Bronchial epithelial cell (primary cell): ENCODE results near the gene ARFGEF3. TPM values are rescaled to one million over a fixed set of nuclear protein-coding genes. Genes with fewer than 3 reads are reported as not detected.

Source experiments
- DNase-seq: peaks from one replicate; pipeline ENCODE4 v3.0.0-alpha.2; 2010; ENCODE audit warnings: low read depth
- FAIRE-seq: peaks from 2 replicates; lab custom pipeline; 2011; peaks lifted over from hg19 to GRCh38; lab: Jason Lieb, UNC
- H3K27me3 ChIP-seq: 2 replicates; pipeline ENCODE4 v1.5.1; 2011; ENCODE audit warnings: low read length; ENCODE audit not compliant: control insufficient read depth, insufficient read depth
- H3K36me3 ChIP-seq: 2 replicates; pipeline ENCODE4 v1.5.1; 2011; ENCODE audit warnings: low read length; ENCODE audit not compliant: control insufficient read depth, insufficient read depth
- H3K4me3 ChIP-seq: 2 replicates; pipeline ENCODE4 v1.5.1; 2011; ENCODE audit warnings: mild to moderate bottlenecking, low read depth, low read length, control low read depth
- CTCF ChIP-seq: IDR thresholded peaks from 2 replicates; pipeline ENCODE4 v1.5.1; 2011; ENCODE audit warnings: mild to moderate bottlenecking, moderate library complexity, low read length, control low read depth, inconsistent platforms; ENCODE audit not compliant: insufficient read depth, severe bottlenecking
- total RNA-seq: library from RNA; depleted of rRNA; stranded (reverse); fragments of >200 nt; gene quantifications from 2 replicates; pipeline ENCODE4 v1.2.1, GENCODE V29; 2014

Gene ARFGEF3
- total RNA-seq, 1 donor from 2014 or later, result 10.3 TPM

- Histone ChIP-seq H3K36me3 (no peaks in the 10 kb centered on the region), H3K4me3 (no peak overlapping the region), H3K27me3 (no peaks in the 10 kb centered on the region)
- no peak for DNase-seq
- TF ChIP-seq CTCF, result no peak
- FAIRE-seq, result no peak
Observed at GRCh38 chr6:138267971-138268895, 106.5 kb downstream of the ARFGEF3 start.

- DNase-seq (no peak), FAIRE-seq (no peak)
- no peak for TF ChIP-seq CTCF
Observed at GRCh38 chr6:138271451-138271850, 109.7 kb downstream of the ARFGEF3 start.

GRCh38 chr6:138272533-138273315, 111.0 kb downstream of the ARFGEF3 start:
- no peak for FAIRE-seq
- DNase-seq, result peak; percentile 69
- no peak for TF ChIP-seq CTCF
- no peaks in the 10 kb centered on the region for H3K27me3 ChIP-seq
- no peaks in the 10 kb centered on the region for H3K36me3 ChIP-seq
- no peak overlapping the region for H3K4me3 ChIP-seq

More at GRCh38 chr6:138271451-138271850, 109.7 kb downstream of the ARFGEF3 start:
- Histone ChIP-seq H3K36me3 (no peaks in the 10 kb centered on the region), H3K27me3 (no peaks in the 10 kb centered on the region), H3K4me3 (no peak overlapping the region)

- no peak for TF ChIP-seq CTCF
- no peak overlapping the region for H3K4me3 ChIP-seq
- DNase-seq (no peak), FAIRE-seq (no peak)
- no peaks in the 10 kb centered on the region for H3K27me3 ChIP-seq
- H3K36me3 ChIP-seq, result no peaks in the 10 kb centered on the region
Observed at GRCh38 chr6:138275976-138276375, 114.2 kb downstream of the ARFGEF3 start.

- Histone ChIP-seq H3K4me3 (no peak overlapping the region), H3K27me3 (no peaks in the 10 kb centered on the region), H3K36me3 (no peaks in the 10 kb centered on the region)
- no peak for DNase-seq
- FAIRE-seq, result no peak
- no peak for TF ChIP-seq CTCF
Observed at GRCh38 chr6:138277835-138278234, 116.1 kb downstream of the ARFGEF3 start.
